GM23338 (cell line): ENCODE results near the gene JARID2. TPM values are rescaled to one million over a fixed set of nuclear protein-coding genes. Genes with fewer than 3 reads are reported as not detected.

Experiments used
- ATAC-seq: fragments of 200-7000 bp; cut with Tn5 transposase; 3 replicates; pipeline ENCODE4 v1.9.1; 2020
- DNase-seq: peaks from one replicate; pipeline ENCODE4 v3.0.0-alpha.2; 2015; ENCODE audit warnings: low spot score
- H2AFZ ChIP-seq: fragments of 200-600 bp; sonication (generic); 2 replicates; pipeline ENCODE4 v1.8.0; 2016; ENCODE audit warnings: antibody characterized with exemption, mild to moderate bottlenecking, moderate library complexity
- H3F3A ChIP-seq: fragments of 200-600 bp; sonication (generic); replicated peaks from 2 replicates; pipeline ENCODE4 v1.8.0; 2017; ENCODE audit warnings: antibody characterized with exemption, mixed run types, low read depth
- H3K27ac ChIP-seq: fragments of 200-600 bp; sonication (generic); 2 replicates; pipeline ENCODE4 v1.6.1; 2016; ENCODE audit warnings: low read depth
- H3K27me3 ChIP-seq: fragments of 200-600 bp; sonication (generic); 2 replicates; pipeline ENCODE4 v1.8.0; 2016; ENCODE audit warnings: mild to moderate bottlenecking, mixed run types, moderate library complexity; ENCODE audit not compliant: insufficient read depth
- H3K36me3 ChIP-seq: fragments of 200-600 bp; sonication (generic); 2 replicates; pipeline ENCODE4 v1.8.0; 2016; ENCODE audit warnings: mild to moderate bottlenecking; ENCODE audit not compliant: insufficient read depth
- H3K4me1 ChIP-seq: fragments of 200-600 bp; sonication (generic); 2 replicates; pipeline ENCODE4 v1.8.0; 2016; ENCODE audit warnings: mild to moderate bottlenecking, moderate library complexity; ENCODE audit not compliant: insufficient read depth
- H3K4me2 ChIP-seq: fragments of 200-600 bp; sonication (generic); 2 replicates; pipeline ENCODE4 v1.7.1; 2017; ENCODE audit warnings: mixed run types
- H3K4me3 ChIP-seq: fragments of 200-600 bp; sonication (generic); 2 replicates; pipeline ENCODE4 v1.6.1; 2016; ENCODE audit warnings: mixed run types
- H3K79me2 ChIP-seq: fragments of 200-600 bp; sonication (generic); replicated peaks from 2 replicates; pipeline ENCODE4 v1.8.0; 2017; ENCODE audit warnings: mild to moderate bottlenecking; ENCODE audit not compliant: insufficient read depth
- H3K9me2 ChIP-seq: fragments of 200-600 bp; sonication (generic); 2 replicates; pipeline ENCODE4 v1.8.0; 2017; ENCODE audit not compliant: insufficient read depth
- H4K20me1 ChIP-seq: fragments of 200-600 bp; sonication (generic); replicated peaks from 2 replicates; pipeline ENCODE4 v1.8.0; 2017; ENCODE audit warnings: mild to moderate bottlenecking; ENCODE audit not compliant: insufficient read depth
- H3K27ac Mint-ChIP-seq: 2 replicates; pipeline ENCODE4 v1.8.0; 2020; ENCODE audit warnings: inconsistent platforms, mild to moderate bottlenecking, moderate library complexity, mixed read lengths
- H3K27me3 Mint-ChIP-seq: 3 replicates; pipeline ENCODE4 v1.8.0; 2022; ENCODE audit warnings: low read depth, mild to moderate bottlenecking, moderate library complexity, mixed read lengths, inconsistent platforms; ENCODE audit not compliant: insufficient read depth, poor library complexity
- H3K36me3 Mint-ChIP-seq: 3 replicates; pipeline ENCODE4 v1.8.0; 2021; ENCODE audit warnings: low read depth, mild to moderate bottlenecking, inconsistent platforms, moderate library complexity, mixed read lengths
- H3K4me1 Mint-ChIP-seq: 3 replicates; pipeline ENCODE4 v1.8.0; 2020; ENCODE audit warnings: mild to moderate bottlenecking, inconsistent platforms, mixed read lengths
- H3K4me3 Mint-ChIP-seq: 3 replicates; pipeline ENCODE4 v1.8.0; 2021; ENCODE audit warnings: moderate library complexity, mild to moderate bottlenecking, inconsistent platforms, mixed read lengths
- H3K9me3 Mint-ChIP-seq: 3 replicates; pipeline ENCODE4 v1.8.0; 2020; ENCODE audit warnings: moderate library complexity, mild to moderate bottlenecking, inconsistent platforms, mixed read lengths
- CREB1 ChIP-seq: fragments of 250-450 bp; sonication (Bioruptor Pico); IDR thresholded peaks from 2 replicates; pipeline ENCODE4 v1.5.0; 2020; ENCODE audit warnings: low read depth, mild to moderate bottlenecking, moderate library complexity
- CTCF ChIP-seq, 2 experiments: fragments of 200-600 bp in 1 of 2; sonication (generic) in 1 of 2; conservative IDR thresholded peaks; 2 replicates each; pipeline versions ENCODE4 v1.5.1 to v1.6.1; 2016 to 2017; ENCODE audit warnings: antibody characterized with exemption in 2 of 2, low read depth in 2 of 2, mild to moderate bottlenecking in 2 of 2, moderate library complexity in 1 of 2
- ETS1 ChIP-seq: IDR thresholded peaks from 2 replicates; pipeline ENCODE4 v1.6.1; 2016; ENCODE audit warnings: antibody characterized with exemption
- EZH2 ChIP-seq: fragments of 200-600 bp; sonication (generic); IDR thresholded peaks from one replicate; pipeline ENCODE4 v1.8.0; 2017; ENCODE audit warnings: antibody characterized with exemption, mild to moderate bottlenecking, low read depth; ENCODE audit not compliant: unreplicated experiment
- EZH2phosphoT487 ChIP-seq: fragments of 200-600 bp; sonication (generic); IDR thresholded peaks from one replicate; pipeline ENCODE4 v1.8.1; 2018; ENCODE audit warnings: antibody characterized with exemption; ENCODE audit not compliant: unreplicated experiment
- JUNB ChIP-seq: IDR thresholded peaks from one replicate; pipeline ENCODE4 v1.6.1; 2016; ENCODE audit warnings: antibody characterized with exemption; ENCODE audit not compliant: unreplicated experiment
- POLR2AphosphoS5 ChIP-seq: IDR thresholded peaks from 2 replicates; pipeline ENCODE4 v1.6.1; 2016; ENCODE audit warnings: antibody characterized with exemption, low read depth
- REST ChIP-seq: IDR thresholded peaks from one replicate; pipeline ENCODE4 v1.6.1; 2018; ENCODE audit warnings: antibody characterized with exemption; ENCODE audit not compliant: unreplicated experiment
- STAT1 ChIP-seq: IDR thresholded peaks from one replicate; pipeline ENCODE4 v1.6.1; 2016; ENCODE audit warnings: antibody characterized with exemption; ENCODE audit not compliant: unreplicated experiment
- ZNF114 ChIP-seq: fragments of 250-450 bp; sonication (Bioruptor Pico); IDR thresholded peaks from 2 replicates; pipeline ENCODE4 v1.5.0; 2020; ENCODE audit warnings: mild to moderate bottlenecking, moderate library complexity
- ZNF331 ChIP-seq: fragments of 250-450 bp; sonication (Bioruptor Pico); IDR thresholded peaks from 2 replicates; pipeline ENCODE4 v1.5.0; 2020; ENCODE audit warnings: low read depth, mild to moderate bottlenecking, moderate library complexity
- polyA plus RNA-seq: library from polyadenylated mRNA; unstranded; fragments of >200 nt; fragmentation: Nextera tagmentation; extraction: Ambion mirVana; gene quantifications from 2 replicates; pipeline ENCODE4 v1.2.1, GENCODE V29; 2016
- total RNA-seq: library from RNA; depleted of rRNA; stranded (reverse); fragments of >200 nt; shearing (Covaris generic); gene quantifications from 2 replicates; pipeline ENCODE4 v1.2.3, GENCODE V29; 2014

JARID2 gene
- total and polyA plus RNA-seq, 2 experiments from 2014 or later = 92.8 to 196 TPM

GRCh38 chr6:15351631-15352030, 105.8 kb downstream of the JARID2 start:
- ATAC-seq = peak; percentile 18
- H3K4me3 Mint-ChIP-seq = no peak overlapping the region
- Histone ChIP-seq H3K4me1 (peaks cover 97% of the 10 kb centered on the region), H3K27ac (peak overlapping the region; percentile 13; the same call in 1 of the 2 replicates), H3K27me3 (no peaks in the 10 kb centered on the region), H3K4me2 (peak overlapping the region; percentile 37; the same call in 1 of the 2 replicates), H3K9me2 (no peaks in the 10 kb centered on the region), H3F3A (peaks cover 3% of the 10 kb centered on the region; the same call in 1 of the 2 replicates), H3K79me2 (peaks cover 100% of the 10 kb centered on the region), H4K20me1 (peaks cover 98% of the 10 kb centered on the region), H2AFZ (no peak overlapping the region), H3K4me3 (no peak overlapping the region), H3K36me3 (no peaks in the 10 kb centered on the region; the same call in 1 of the 2 replicates)
- H3K36me3 Mint-ChIP-seq = peaks cover 20% of the 10 kb centered on the region; the same call in 2 of the 3 replicates
- H3K9me3 Mint-ChIP-seq = no peaks in the 10 kb centered on the region
- peak overlapping the region; percentile 76 for H3K27ac Mint-ChIP-seq
- TF ChIP-seq EZH2 (no peak), CTCF (conservative IDR thresholded peaks at IDR 0.05; ENCODE audit: low read depth in 2 of 2) (no peak)
- DNase-seq = no peak
- peaks cover 81% of the 10 kb centered on the region for H3K4me1 Mint-ChIP-seq
- H3K27me3 Mint-ChIP-seq = peaks cover 26% of the 10 kb centered on the region

DNA sequence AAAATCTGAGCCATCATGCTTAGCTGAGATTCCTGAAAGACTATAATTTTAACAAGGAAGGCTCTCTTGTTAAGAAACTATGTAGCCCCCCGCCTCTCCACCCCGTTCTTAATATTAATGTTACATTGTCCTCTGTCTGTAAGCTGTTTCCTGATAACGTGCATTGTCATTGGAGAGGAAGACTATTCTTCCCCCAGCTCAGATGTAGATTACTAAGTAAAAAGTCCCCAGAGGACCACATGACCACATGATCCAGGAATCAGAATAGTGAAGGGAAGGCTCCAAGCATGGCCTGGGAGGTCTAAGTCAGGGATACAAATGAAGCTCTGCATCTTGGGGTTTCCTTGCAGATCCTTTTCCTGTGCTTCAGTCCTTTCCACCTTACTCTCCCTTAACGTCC, 106.4 kb downstream of the JARID2 start:
- Mint-ChIP-seq H3K27ac (peak overlapping the region; percentile 37; the same call in 1 of the 2 replicates), H3K27me3 (peaks cover 22% of the 10 kb centered on the region), H3K9me3 (no peaks in the 10 kb centered on the region), H3K36me3 (peaks cover 20% of the 10 kb centered on the region; the same call in 2 of the 3 replicates), H3K4me1 (peaks cover 80% of the 10 kb centered on the region), H3K4me3 (no peak overlapping the region; the same call in 2 of the 3 replicates)
- peak overlapping the region; percentile 13; the same call in 1 of the 2 replicates for H3K27ac ChIP-seq
- no peak for DNase-seq
- H3K36me3 ChIP-seq = no peaks in the 10 kb centered on the region; the same call in none of the 2 replicates
- peaks cover 97% of the 10 kb centered on the region for H3K4me1 ChIP-seq
- H3K79me2 ChIP-seq = peaks cover 100% of the 10 kb centered on the region
- no peaks in the 10 kb centered on the region for H3K9me2 ChIP-seq
- H3K4me3 ChIP-seq = no peak overlapping the region
- no peak; the same call in 2 of the 3 replicates for ATAC-seq
- H4K20me1 ChIP-seq = peaks cover 98% of the 10 kb centered on the region
- peak overlapping the region; percentile 16; the same call in 1 of the 2 replicates for H3K4me2 ChIP-seq
- peaks cover 3% of the 10 kb centered on the region; the same call in 1 of the 2 replicates for H3F3A ChIP-seq
- H3K27me3 ChIP-seq = no peaks in the 10 kb centered on the region
- no peak overlapping the region for H2AFZ ChIP-seq
- TF ChIP-seq REST (no peak), JUNB (no peak), CREB1 (no peak), EZH2phosphoT487 (no peak), EZH2 (no peak), ETS1 (no peak), POLR2AphosphoS5 (no peak), ZNF114 (CRISPR knock-in tag) (no peak), STAT1 (no peak), ZNF331 (CRISPR knock-in tag) (no peak)
